Neuron (in vitro differentiated cells): ENCODE results near the gene DOCK3.
"Not testable (repeated sequence)": the region's sequence is repeated elsewhere in the genome, so short reads cannot be mapped to it uniquely, and the experiment has no call there.

Source experiments
- H2AFZ ChIP-seq: one replicate; pipeline ENCODE4 v1.6.1; 2013; ENCODE audit warnings: low read depth, mild to moderate bottlenecking, inconsistent platforms, low read length, moderate library complexity
- H3K27me3 ChIP-seq: one replicate; pipeline ENCODE4 v1.6.1; 2013; ENCODE audit warnings: low read length; ENCODE audit not compliant: insufficient read depth
- H3K36me3 ChIP-seq: one replicate; pipeline ENCODE4 v1.6.1; 2013; ENCODE audit warnings: low read length; ENCODE audit not compliant: insufficient read depth
- H3K4me1 ChIP-seq: one replicate; pipeline ENCODE4 v1.6.1; 2013; ENCODE audit warnings: low read length; ENCODE audit not compliant: insufficient read depth
- H3K4me3 ChIP-seq: 2 replicates; pipeline ENCODE4 v1.5.1; 2013; ENCODE audit warnings: mild to moderate bottlenecking, low read length, moderate library complexity
- H3K9me3 ChIP-seq: one replicate; pipeline ENCODE4 v1.6.1; 2013; ENCODE audit warnings: low read length

DOCK3 gene

GRCh38 chr3:51257870-51258269 lies 583.1 kb downstream of the DOCK3 start:
- no peak overlapping the region for H3K4me3 ChIP-seq

GRCh38 chr3:51264166-51264565 lies 589.4 kb downstream of the DOCK3 start:
- not testable (repeated sequence) for H2AFZ ChIP-seq, H3K27me3 ChIP-seq, H3K4me3 ChIP-seq, H3K36me3 ChIP-seq, H3K4me1 ChIP-seq, H3K9me3 ChIP-seq

More at GRCh38 chr3:51257870-51258269, 583.1 kb downstream of the DOCK3 start:
- no peaks in the 10 kb centered on the region for H3K27me3 ChIP-seq
- no peak overlapping the region for H2AFZ ChIP-seq
- no peaks in the 10 kb centered on the region for H3K9me3 ChIP-seq
- H3K4me1 ChIP-seq = no peaks in the 10 kb centered on the region
- H3K36me3 ChIP-seq = no peaks in the 10 kb centered on the region

GRCh38 chr3:51268132-51268531 lies 593.4 kb downstream of the DOCK3 start:
- no peaks in the 10 kb centered on the region for H3K27me3 ChIP-seq
- no peaks in the 10 kb centered on the region for H3K36me3 ChIP-seq
- H3K4me3 ChIP-seq = no peak overlapping the region
- H3K4me1 ChIP-seq = no peaks in the 10 kb centered on the region
- no peak overlapping the region for H2AFZ ChIP-seq
- no peaks in the 10 kb centered on the region for H3K9me3 ChIP-seq

GRCh38 chr3:51269466-51269865 lies 594.7 kb downstream of the DOCK3 start:
- no peak overlapping the region for H3K4me3 ChIP-seq
- no peaks in the 10 kb centered on the region for H3K27me3 ChIP-seq
- H3K36me3 ChIP-seq = no peaks in the 10 kb centered on the region
- H3K9me3 ChIP-seq = no peaks in the 10 kb centered on the region
- no peaks in the 10 kb centered on the region for H3K4me1 ChIP-seq
- H2AFZ ChIP-seq = no peak overlapping the region

- Histone ChIP-seq H3K4me1 (no peaks in the 10 kb centered on the region), H3K9me3 (no peaks in the 10 kb centered on the region), H2AFZ (no peak overlapping the region), H3K27me3 (no peaks in the 10 kb centered on the region), H3K4me3 (no peak overlapping the region), H3K36me3 (no peaks in the 10 kb centered on the region)
These were observed 595.8 kb downstream of the DOCK3 start for GRCh38 chr3:51270559-51270958.

GRCh38 chr3:51271172-51271571 lies 596.4 kb downstream of the DOCK3 start:
- Histone ChIP-seq H2AFZ (no peak overlapping the region), H3K9me3 (no peaks in the 10 kb centered on the region)

GRCh38 chr3:51274052-51274451 lies 599.3 kb downstream of the DOCK3 start:
- H3K27me3 ChIP-seq = no peaks in the 10 kb centered on the region

More at GRCh38 chr3:51271172-51271571, 596.4 kb downstream of the DOCK3 start:
- Histone ChIP-seq H3K36me3 (no peaks in the 10 kb centered on the region), H3K4me3 (no peak overlapping the region), H3K4me1 (no peaks in the 10 kb centered on the region), H3K27me3 (no peaks in the 10 kb centered on the region)

GRCh38 chr3:51275111-51275805 lies 600.5 kb downstream of the DOCK3 start:
- Histone ChIP-seq H2AFZ (no peak overlapping the region), H3K27me3 (no peaks in the 10 kb centered on the region), H3K36me3 (no peaks in the 10 kb centered on the region), H3K9me3 (no peaks in the 10 kb centered on the region), H3K4me1 (no peaks in the 10 kb centered on the region), H3K4me3 (no peak overlapping the region)

More at GRCh38 chr3:51274052-51274451, 599.3 kb downstream of the DOCK3 start:
- H3K36me3 ChIP-seq = no peaks in the 10 kb centered on the region
- no peak overlapping the region for H3K4me3 ChIP-seq
- no peaks in the 10 kb centered on the region for H3K4me1 ChIP-seq
- H3K9me3 ChIP-seq = no peaks in the 10 kb centered on the region
- H2AFZ ChIP-seq = no peak overlapping the region

GRCh38 chr3:51276046-51276445 lies 601.3 kb downstream of the DOCK3 start:
- no peak overlapping the region for H3K4me3 ChIP-seq
- H3K4me1 ChIP-seq = no peaks in the 10 kb centered on the region

GRCh38 chr3:51279448-51279847 lies 604.7 kb downstream of the DOCK3 start:
- no peaks in the 10 kb centered on the region for H3K27me3 ChIP-seq

More at GRCh38 chr3:51276046-51276445, 601.3 kb downstream of the DOCK3 start:
- Histone ChIP-seq H3K36me3 (no peaks in the 10 kb centered on the region), H3K9me3 (no peaks in the 10 kb centered on the region), H2AFZ (no peak overlapping the region), H3K27me3 (no peaks in the 10 kb centered on the region)

GRCh38 chr3:51280176-51280575 lies 605.4 kb downstream of the DOCK3 start:
- Histone ChIP-seq H3K27me3 (no peaks in the 10 kb centered on the region), H3K4me3 (no peak overlapping the region), H2AFZ (no peak overlapping the region), H3K4me1 (no peaks in the 10 kb centered on the region), H3K9me3 (no peaks in the 10 kb centered on the region), H3K36me3 (no peaks in the 10 kb centered on the region)

More at GRCh38 chr3:51279448-51279847, 604.7 kb downstream of the DOCK3 start:
- Histone ChIP-seq H3K4me3 (no peak overlapping the region), H3K9me3 (no peaks in the 10 kb centered on the region), H2AFZ (no peak overlapping the region), H3K4me1 (no peaks in the 10 kb centered on the region), H3K36me3 (no peaks in the 10 kb centered on the region)

GRCh38 chr3:51282931-51283330 lies 608.2 kb downstream of the DOCK3 start:
- Histone ChIP-seq H3K4me1 (no peaks in the 10 kb centered on the region), H3K36me3 (no peaks in the 10 kb centered on the region), H3K27me3 (no peaks in the 10 kb centered on the region), H2AFZ (no peak overlapping the region), H3K9me3 (no peaks in the 10 kb centered on the region), H3K4me3 (no peak overlapping the region)

GRCh38 chr3:51283421-51283820 lies 608.7 kb downstream of the DOCK3 start:
- Histone ChIP-seq H3K36me3 (no peaks in the 10 kb centered on the region), H2AFZ (no peak overlapping the region), H3K9me3 (no peaks in the 10 kb centered on the region), H3K4me3 (no peak overlapping the region), H3K4me1 (no peaks in the 10 kb centered on the region), H3K27me3 (no peaks in the 10 kb centered on the region)

GRCh38 chr3:51295625-51296024 lies 620.9 kb downstream of the DOCK3 start:
- H3K9me3 ChIP-seq = no peaks in the 10 kb centered on the region
- H3K4me3 ChIP-seq = no peak overlapping the region
- no peaks in the 10 kb centered on the region for H3K36me3 ChIP-seq
- no peaks in the 10 kb centered on the region for H3K4me1 ChIP-seq
- H2AFZ ChIP-seq = no peak overlapping the region
- no peaks in the 10 kb centered on the region for H3K27me3 ChIP-seq
